Motor neuron (in vitro differentiated cells): ENCODE measurements around the gene GLCE. TPM values are rescaled to one million over a fixed set of nuclear protein-coding genes. Genes with fewer than 3 reads are reported as not detected.
"Not testable (repeated sequence)": the region's sequence is repeated elsewhere in the genome, so short reads cannot be mapped to it uniquely, and the experiment has no call there.

Source experiments
- ATAC-seq, 8 experiments: fragments of 200-7000 bp; cut with Tn5 transposase; replicated peaks in 6 of 8; 2 replicates each; pipeline ENCODE4 v1.8.0; 2021; ENCODE audit warnings: mild to moderate bottlenecking in 8 of 8, moderate library complexity in 8 of 8
- H3K27ac ChIP-seq, 2 donors: fragments of 250-450 bp; sonication (Bioruptor Pico); 2 replicates each; pipeline ENCODE4 v1.9.0; 2021; ENCODE audit warnings: antibody characterized with exemption in 2 of 2, mild to moderate bottlenecking in 2 of 2, moderate library complexity in 1 of 2
- H3K4me1 ChIP-seq, 2 donors: fragments of 250-450 bp; sonication (Bioruptor Pico); replicated peaks in 1 of 2; 2 replicates each; pipeline ENCODE4 v1.6.1; 2021; ENCODE audit warnings: antibody characterized with exemption in 2 of 2, mild to moderate bottlenecking in 2 of 2, moderate library complexity in 1 of 2
- H3K4me3 ChIP-seq, 5 donors: fragments of 250-450 bp; sonication (Bioruptor Pico); 2 replicates each; pipeline ENCODE4 v1.9.0; 2021; ENCODE audit warnings: antibody characterized with exemption in 5 of 5, mild to moderate bottlenecking in 5 of 5, moderate library complexity in 4 of 5
- WGBS, 10 experiments: fragments of 450-650 bp; shearing (Covaris generic); methylation state at CpG; one replicate each; pipeline ENCODE4 v1.0.0; 2022; 5-methylcytosine and 5-hydroxymethylcytosine counted together
- in situ Hi-C, 9 experiments: fragments of 400-800 bp; cut with MboI; loops; one replicate each; pipeline ENCODE4 v1.15.0; 2021; ENCODE audit warnings: low sequenced_read_pairs in 9 of 9, low pct_unique_long_range_greater_than_20kb in 2 of 9; ENCODE audit not compliant: unreplicated experiment in 9 of 9
- total RNA-seq, 8 experiments: library from RNA; unstranded; fragments of 300-600 nt; gene quantifications; 2 replicates each; pipeline versions ENCODE4 v1.2.3 to v1.2.4, GENCODE V29; 2022

GLCE gene
- total RNA-seq, 8 experiments from 2014 or later, result 12.7 to 39.3 (median 20.3) TPM

DNA sequence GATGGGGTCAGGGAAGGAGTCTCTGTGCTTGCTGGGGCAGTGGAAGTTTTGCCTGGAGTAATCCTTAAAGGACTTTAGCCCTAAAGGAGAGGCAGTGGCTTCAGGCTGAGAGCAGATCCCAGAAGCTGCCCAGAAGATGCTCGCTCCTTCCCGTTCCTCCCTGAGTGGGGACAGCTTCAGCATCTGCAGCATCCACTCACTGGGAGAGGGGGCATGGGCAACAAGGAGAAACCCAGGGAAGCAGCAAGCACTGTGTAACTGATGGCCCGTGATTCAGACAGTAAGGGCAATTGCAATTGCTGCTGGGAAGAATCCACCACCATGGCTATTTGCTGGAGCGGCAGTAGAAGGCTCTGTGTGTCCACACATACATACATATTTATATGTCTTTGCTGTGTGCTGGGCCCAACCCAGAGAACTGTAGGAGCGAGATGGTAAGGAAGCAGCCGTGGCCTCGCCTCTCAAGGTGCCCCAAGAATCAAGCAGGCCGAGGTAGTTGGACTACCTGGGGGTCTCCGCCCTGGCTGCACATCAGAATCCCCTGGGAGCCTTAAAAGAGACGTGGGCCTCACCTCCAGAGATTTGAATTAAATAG, 132.5 kb downstream of the GLCE start:
- WGBS, 10 experiments, result 60 to 90% (median 73%) methylated on average over 1 to 7 of the region's 10 CpGs; no CpG with 5 or more reads in 5 of the 10 experiments
- Histone ChIP-seq H3K27ac (no peak overlapping the region), H3K4me1 (no peaks in the 10 kb centered on the region), H3K4me3 (no peak overlapping the region)
- in situ Hi-C loops, result no loop called here
- peak in 3 of 8 experiments; percentile 56 to 73 (median 69) for ATAC-seq

DNA sequence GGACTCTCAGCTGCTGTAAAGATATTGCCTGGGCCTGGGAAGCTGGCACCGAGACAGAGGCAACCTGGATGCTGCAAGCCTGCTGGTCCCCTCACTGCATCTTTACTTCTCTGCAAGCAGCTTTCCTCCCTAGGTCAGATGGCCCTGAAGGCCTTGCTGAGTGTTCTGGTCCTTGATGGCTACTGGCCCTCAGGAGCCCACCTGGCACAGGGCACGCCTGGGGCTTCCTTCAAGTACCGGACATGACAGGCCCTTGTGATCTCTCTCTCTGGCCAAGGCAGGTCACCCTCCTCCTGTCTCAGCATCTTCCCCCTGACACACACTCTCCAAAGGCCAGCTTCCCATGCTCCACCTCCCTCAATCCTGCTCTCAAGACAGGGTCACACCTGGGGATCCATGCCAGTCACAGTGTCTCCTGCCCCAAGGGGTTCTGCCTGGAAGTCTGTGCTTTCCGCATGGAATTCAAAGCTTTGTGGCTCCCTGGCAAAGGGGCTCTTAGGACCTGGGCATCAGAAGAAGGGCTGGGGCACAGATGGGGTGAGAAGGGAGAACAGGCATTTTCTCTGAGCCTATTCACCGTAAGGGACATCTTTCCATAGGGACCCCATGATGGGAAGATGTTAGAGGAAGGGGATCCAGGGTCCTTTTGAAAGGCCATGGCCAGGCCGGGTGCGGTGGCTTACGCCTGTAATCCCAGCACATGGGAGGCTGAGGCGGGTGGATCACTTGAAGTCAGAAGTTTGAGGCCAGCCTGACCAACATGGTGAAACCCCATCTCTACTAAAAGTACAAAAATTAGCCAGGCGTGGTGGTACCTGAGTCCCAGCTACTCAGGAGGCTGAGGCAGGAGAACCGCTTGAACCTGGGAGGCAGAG, 133.5 kb downstream of the GLCE start:
- Histone ChIP-seq H3K4me1 (no peaks in the 10 kb centered on the region), H3K27ac (no peak overlapping the region), H3K4me3 (no peak overlapping the region)
- WGBS, 10 experiments, result 60 to 100% (median 90%) methylated on average over 1 to 5 of the region's 11 CpGs; no CpG with 5 or more reads in 4 of the 10 experiments
- ATAC-seq, result no peak
- in situ Hi-C loops, result no loop called here

GRCh38 chr15:69296606-69297005, 136.2 kb downstream of the GLCE start:
- in situ Hi-C loops, result no loop called here
- no peak for ATAC-seq
- Histone ChIP-seq H3K27ac (no peak overlapping the region), H3K4me3 (no peak overlapping the region), H3K4me1 (peaks cover 0 to 3% of the 10 kb centered on the region in 2 donors)
- WGBS, 10 experiments, result 71 to 100% (median 79%) methylated on average over 1 to 5 of the region's 6 CpGs; no CpG with 5 or more reads in 6 of the 10 experiments

- H3K4me3 ChIP-seq, result no peak overlapping the region
- H3K4me1 ChIP-seq, result peaks cover 0 to 3% of the 10 kb centered on the region in 2 donors
- in situ Hi-C loops, result no loop called here
- no peak overlapping the region for H3K27ac ChIP-seq
- ATAC-seq, result no peak
- 43 to 100% (median 89%) methylated on average over 1 to 8 of the region's 10 CpGs; no CpG with 5 or more reads in 3 of the 10 experiments for WGBS, 10 experiments
Measured at GRCh38 chr15:69297642-69298353, 137.4 kb downstream of the GLCE start.

DNA sequence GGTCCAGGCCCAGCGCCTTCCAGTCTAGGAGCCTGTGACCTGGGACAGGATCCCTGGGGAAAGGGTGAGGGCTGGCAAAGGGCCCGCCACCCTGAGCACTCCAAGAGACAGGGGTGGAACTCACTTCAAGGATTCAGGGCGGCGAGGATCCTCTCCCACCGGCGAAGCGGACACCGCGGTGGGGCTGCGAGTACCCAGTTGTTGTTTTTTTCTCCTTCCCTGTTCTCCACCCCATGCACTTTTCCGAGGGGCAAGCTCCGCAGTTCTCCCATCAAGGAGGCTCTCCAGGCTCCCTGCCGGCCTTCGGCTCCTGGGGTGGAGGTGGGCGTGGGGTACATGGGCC, 137.9 kb downstream of the GLCE start:
- in situ Hi-C loops, result no loop called here
- H3K27ac ChIP-seq, result no peak overlapping the region
- peaks cover 0 to 3% of the 10 kb centered on the region in 2 donors for H3K4me1 ChIP-seq
- peak in 1 of 8 experiments; percentile 3 for ATAC-seq
- WGBS, 10 experiments, result 30 to 80% (median 72%) methylated on average over 1 to 3 of the region's 15 CpGs; no CpG with 5 or more reads in 4 of the 10 experiments
- peak overlapping the region in 2 of 5 donors; percentile 31 to 33 for H3K4me3 ChIP-seq

DNA sequence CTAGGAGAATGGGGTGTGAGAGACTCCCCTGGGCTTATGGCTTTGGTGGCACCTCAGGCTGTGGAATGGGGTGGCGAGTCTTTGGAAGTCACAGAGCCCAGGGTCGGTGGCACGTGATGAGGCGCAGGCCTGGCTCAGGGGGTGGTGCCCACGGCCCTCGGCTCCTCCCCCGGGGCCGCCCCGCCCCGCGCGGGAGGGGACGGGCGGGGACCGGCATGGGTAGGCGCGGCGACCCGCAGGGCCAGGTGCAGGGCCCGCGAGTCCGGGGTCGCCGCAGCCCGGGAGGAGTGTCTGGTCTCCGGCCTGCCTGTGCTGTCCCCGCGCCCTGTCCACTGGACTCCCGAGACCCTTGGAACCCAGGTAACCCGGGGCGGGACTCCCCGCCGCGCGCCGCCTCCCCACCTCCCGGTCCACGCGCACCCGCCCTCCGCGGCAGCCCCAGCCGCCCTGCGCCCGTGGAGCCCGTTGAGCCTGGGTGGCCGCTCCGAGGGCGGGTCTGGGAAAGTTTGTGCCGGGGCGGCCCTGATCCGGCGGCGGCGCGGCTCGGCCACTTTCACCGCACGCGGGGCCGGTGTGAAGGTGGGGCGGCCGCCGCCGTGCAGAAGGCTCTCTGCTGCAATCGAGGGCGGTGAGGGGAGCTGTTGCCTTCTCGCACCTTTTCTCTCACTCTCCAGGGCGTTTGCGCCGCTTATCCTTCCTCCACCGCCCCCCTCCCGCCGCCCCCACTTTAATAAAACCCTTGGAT, 138.4 kb downstream of the GLCE start, which contains the start of gene PAQR5:
Gene PAQR5, plus strand, starts transcription at position 216 of the 745 bp plus-strand sequence. CDS start 61,169 bp downstream, outside the sequence.
- 1 to 40% methylated on average over 1 to 11 of the region's 74 CpGs; no CpG with 5 or more reads in 8 of the 10 experiments for WGBS, 10 experiments
- Histone ChIP-seq H3K4me3 (peak within 1 kb of the TSS; percentile 18 to 41 (median 31)), H3K4me1 (peaks cover 0 to 3% of the 10 kb centered on the region in 2 donors), H3K27ac (no peak within 1 kb of the TSS)
- ATAC-seq, result peak; percentile 88 to 92 (median 89)
- in situ Hi-C loops, result no loop called here

GRCh38 chr15:69299451-69299886, 139.0 kb downstream of the GLCE start:
- peaks cover 0 to 3% of the 10 kb centered on the region in 2 donors for H3K4me1 ChIP-seq
- H3K4me3 ChIP-seq, result peak overlapping the region in 1 of 5 donors; percentile 31
- WGBS, 10 experiments, result 15 to 60% (median 30%) methylated on average over 1 to 3 of the region's 16 CpGs; no CpG with 5 or more reads in 6 of the 10 experiments
- ATAC-seq, result peak in 4 of 8 experiments; percentile 6 to 15 (median 12)
- H3K27ac ChIP-seq, result no peak overlapping the region
- in situ Hi-C loops, result no loop called here

DNA sequence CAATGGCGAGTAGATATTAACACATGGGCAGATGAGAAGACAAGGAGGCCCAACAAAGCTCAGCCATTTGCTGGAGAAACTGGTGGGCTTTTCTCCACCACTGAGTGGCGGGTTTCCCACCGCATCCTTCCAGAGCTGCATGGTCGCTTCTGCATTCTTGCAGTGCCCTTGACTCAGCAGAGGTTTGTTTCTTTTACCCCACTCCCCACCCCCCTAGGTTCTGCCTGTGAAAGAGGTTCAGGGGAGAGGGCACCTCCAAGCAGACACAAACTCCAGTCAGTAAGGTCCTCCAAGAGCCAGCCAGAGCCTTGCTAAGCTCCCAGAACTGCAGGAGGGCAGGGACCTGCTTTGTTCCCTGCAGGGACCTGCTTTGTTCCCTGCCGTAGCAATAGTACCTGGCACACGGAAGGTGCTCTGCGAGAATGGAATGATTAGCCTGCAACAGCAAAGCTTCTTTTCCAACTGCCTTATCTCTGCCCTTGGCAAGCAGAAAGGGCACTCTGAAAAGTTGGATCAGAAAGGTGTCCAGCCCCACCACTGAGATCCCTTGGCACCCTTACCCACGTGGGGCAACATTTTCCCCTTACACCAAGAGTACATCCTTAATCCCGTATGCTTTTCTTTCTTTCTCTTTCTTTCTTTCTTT, 139.6 kb downstream of the GLCE start:
- in situ Hi-C loops, result no loop called here
- Histone ChIP-seq H3K4me3 (no peak overlapping the region), H3K4me1 (peaks cover 0 to 3% of the 10 kb centered on the region in 2 donors), H3K27ac (no peak overlapping the region)
- WGBS, 10 experiments, result 17 to 80% (median 60%) methylated on average over 1 to 7 of the region's 9 CpGs
- no peak for ATAC-seq

GRCh38 chr15:69301101-69301500, 140.7 kb downstream of the GLCE start:
- WGBS, 10 experiments, result 64 to 93% (median 88%) methylated on average over 2 to 4 of the region's 8 CpGs; no CpG with 5 or more reads in 3 of the 10 experiments

GRCh38 chr15:69302087-69302486, 141.7 kb downstream of the GLCE start:
- H3K27ac ChIP-seq, H3K4me3 ChIP-seq, ATAC-seq, in situ Hi-C loops, H3K4me1 ChIP-seq: not testable (repeated sequence)
- 87 to 91% methylated on average over 3 to 5 of the region's 6 CpGs; no CpG with 5 or more reads in 8 of the 10 experiments for WGBS, 10 experiments

More at GRCh38 chr15:69301101-69301500, 140.7 kb downstream of the GLCE start:
- ATAC-seq, H3K4me1 ChIP-seq, in situ Hi-C loops, H3K27ac ChIP-seq, H3K4me3 ChIP-seq: not testable (repeated sequence)

- 11 to 100% (median 77%) methylated on average over 1 to 3 of the region's 3 CpGs; no CpG with 5 or more reads in 4 of the 10 experiments for WGBS, 10 experiments
Measured at GRCh38 chr15:69302929-69303328, 142.5 kb downstream of the GLCE start.

More at GRCh38 chr15:69302929-69303328, 142.5 kb downstream of the GLCE start:
- Histone ChIP-seq H3K4me1 (peaks cover 0 to 3% of the 10 kb centered on the region in 2 donors), H3K27ac (no peak overlapping the region), H3K4me3 (no peak overlapping the region)
- no peak for ATAC-seq
- in situ Hi-C loops, result no loop called here
